Measurements from ENCODE around the gene ERP44.
"Not testable (repeated sequence)": the region's sequence is repeated elsewhere in the genome, so short reads cannot be mapped to it uniquely, and the experiment has no call there.

DNA sequence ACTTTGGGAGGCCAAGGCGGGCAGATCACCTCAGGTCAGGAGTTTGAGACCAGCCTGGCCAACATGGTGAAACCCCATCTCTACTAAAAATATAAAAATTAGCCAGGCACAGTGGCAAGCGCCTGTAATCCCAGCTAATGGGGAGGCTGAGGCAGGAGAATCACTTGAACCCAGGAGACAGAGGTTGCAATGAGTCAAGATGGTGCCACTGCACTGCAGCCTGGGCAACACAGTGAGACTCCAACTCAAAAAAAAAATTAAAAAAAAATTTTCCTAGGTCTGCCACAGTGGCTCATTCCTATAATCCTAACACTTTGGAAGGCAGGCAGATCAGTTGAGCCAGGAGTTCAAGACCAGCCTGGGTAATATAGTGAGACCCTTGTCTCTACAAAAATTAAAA, 4.4 kb downstream of the ERP44 start:
- TF ChIP-seq, protein P1, sequence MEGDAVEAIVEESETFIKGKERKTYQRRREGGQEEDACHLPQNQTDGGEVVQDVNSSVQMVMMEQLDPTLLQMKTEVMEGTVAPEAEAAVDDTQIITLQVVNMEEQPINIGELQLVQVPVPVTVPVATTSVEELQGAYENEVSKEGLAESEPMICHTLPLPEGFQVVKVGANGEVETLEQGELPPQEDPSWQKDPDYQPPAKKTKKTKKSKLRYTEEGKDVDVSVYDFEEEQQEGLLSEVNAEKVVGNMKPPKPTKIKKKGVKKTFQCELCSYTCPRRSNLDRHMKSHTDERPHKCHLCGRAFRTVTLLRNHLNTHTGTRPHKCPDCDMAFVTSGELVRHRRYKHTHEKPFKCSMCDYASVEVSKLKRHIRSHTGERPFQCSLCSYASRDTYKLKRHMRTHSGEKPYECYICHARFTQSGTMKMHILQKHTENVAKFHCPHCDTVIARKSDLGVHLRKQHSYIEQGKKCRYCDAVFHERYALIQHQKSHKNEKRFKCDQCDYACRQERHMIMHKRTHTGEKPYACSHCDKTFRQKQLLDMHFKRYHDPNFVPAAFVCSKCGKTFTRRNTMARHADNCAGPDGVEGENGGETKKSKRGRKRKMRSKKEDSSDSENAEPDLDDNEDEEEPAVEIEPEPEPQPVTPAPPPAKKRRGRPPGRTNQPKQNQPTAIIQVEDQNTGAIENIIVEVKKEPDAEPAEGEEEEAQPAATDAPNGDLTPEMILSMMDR (optimal IDR thresholded peaks at IDR 0.05 in 1 of 3, IDR thresholded peaks at IDR 0.05 in 1 of 3, conservative IDR thresholded peaks at IDR 0.05 in 1 of 3; ENCODE audit: extremely low read depth in 1 of 3, insufficient read depth in 2 of 3, low read length in 3 of 3): not testable (repeated sequence)
- TF ChIP-seq EZH2 (IDR thresholded peaks at IDR 0.05; ENCODE audit: low read length): not testable (repeated sequence)
